Measurements from ENCODE around the gene DMAP1.

The DMAP1 gene

DNA sequence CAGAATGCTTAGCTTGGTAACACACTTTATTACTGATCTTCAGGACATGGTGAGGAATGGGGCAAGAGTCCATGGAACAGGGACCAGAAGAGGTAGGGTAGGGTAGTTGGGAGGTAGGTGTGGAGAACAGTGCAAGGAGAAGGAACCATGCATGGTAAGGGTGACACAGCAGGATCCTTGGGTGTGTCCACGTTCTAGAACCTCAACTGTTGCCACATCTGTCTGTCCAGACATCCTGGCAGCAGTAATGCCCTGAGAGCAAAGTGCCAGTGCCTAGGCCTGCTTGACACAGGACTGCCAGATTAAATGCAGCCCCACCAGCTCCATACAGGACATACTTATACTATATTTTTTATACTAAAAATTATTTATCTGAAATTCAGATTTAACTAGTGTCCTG is 13.9 kb downstream of the DMAP1 start:
- no peak for DNase-seq

- DNase-seq, result no peak
These were observed 14.9 kb downstream of the DMAP1 start for GRCh38 chr1:44228218-44228617.

- no peak for DNase-seq
These were observed 16.3 kb downstream of the DMAP1 start for GRCh38 chr1:44229435-44230167.

DNA sequence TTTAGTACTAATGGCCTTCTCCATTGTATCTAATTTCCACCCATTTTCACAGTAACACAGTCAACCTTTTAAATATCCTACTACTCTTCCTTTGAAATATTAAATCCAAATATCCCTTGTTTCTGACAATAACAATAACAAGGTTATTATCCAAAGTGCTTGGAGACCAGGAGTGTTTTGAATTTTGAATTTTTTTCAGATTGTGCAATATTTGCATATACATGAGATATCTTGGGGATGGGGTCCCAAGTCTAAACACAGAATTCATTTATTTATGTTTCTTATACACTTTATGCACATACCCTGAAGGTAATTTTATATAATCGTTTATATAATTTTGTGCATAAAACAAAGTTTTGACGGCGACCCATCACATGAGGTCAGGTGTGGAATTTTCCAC is 17.5 kb downstream of the DMAP1 start:
- DNase-seq, result no peak

- DNase-seq, result no peak
These were observed 20.3 kb downstream of the DMAP1 start for GRCh38 chr1:44233593-44233992.

DNA sequence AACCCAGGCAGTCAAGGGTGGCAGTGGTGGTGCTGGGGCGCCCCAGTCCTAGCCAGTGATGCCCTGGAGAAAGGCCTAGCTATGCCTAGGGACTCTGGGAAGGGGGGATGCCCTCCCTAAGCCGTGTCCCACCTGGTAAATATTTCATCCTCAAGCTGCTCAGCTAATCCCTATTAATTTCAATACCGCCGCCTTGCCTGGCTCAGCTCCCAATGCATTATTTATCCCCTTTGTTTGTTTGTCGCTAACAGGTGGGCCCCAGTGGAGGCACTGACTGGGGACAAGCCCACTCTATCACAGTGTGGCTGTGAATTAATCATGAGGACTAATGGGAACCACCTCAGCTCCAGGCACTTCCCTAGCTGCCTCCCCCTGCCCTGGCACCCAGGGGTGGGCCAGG is 22.5 kb downstream of the DMAP1 start:
- DNase-seq, result no peak

- DNase-seq, result no peak
These were observed 23.4 kb downstream of the DMAP1 start for GRCh38 chr1:44236490-44237272.

DNA sequence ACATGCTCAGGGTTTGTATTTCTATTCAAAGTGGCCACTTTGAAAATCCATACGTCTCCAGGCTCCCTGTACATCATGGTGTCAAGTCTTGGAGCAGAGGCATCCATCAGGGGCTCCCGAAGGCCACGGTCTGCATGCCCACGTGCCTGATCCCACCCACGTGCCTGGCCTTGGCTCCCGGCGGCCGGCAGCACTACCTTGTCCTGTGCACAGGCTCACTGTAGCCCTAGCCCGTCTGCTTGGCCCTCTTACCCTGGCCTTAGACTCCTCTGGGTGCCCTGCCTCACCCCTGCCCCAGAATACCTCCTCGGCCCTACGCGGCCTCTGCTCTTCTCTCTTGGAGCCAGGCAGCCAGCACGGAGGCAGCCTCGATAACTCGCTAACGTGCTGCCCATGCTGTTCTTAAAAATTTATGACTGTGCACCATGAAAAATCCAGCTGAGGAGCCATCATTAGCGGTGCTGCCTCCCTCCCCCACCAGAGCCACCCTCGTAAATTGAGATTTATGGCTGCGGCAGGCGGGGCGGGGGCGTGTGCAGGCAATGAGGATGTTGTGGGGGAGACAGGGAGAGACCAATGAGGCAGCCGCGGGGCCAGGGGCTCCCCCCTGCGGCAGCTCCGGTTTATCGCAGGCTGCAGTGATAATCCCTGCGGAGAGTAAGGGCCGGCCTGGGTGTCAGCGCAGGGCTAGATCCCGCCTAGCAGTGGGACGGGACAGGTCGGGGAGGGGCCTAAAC is 24.6 kb downstream of the DMAP1 start:
- peak in 11 of 56 donors; percentile 8 to 44 (median 26) for DNase-seq

DNA sequence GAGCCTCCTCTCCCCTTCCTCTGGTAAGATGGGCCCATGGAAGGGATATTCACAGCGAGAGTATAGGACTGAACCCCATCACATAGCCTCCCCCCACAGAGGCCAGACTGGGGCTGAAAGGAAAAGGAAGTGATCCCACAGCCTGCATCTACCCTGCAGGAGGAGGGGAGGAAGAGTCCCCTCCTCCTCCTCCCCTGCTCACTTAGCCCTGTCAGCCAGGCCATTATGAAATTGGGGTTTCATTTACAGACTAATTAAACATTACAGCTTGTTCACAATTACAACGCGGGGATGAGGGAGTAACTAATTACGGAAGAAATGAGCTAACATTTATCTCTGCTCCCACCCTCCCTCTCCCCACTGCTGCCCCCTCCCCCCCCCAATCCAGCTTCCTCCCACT is 25.4 kb downstream of the DMAP1 start:
- DNase-seq, result no peak

- peak in 19 of 56 donors; percentile 35 to 77 (median 55) for DNase-seq
These were observed 26.2 kb downstream of the DMAP1 start for GRCh38 chr1:44239331-44239960.

- peak in 23 of 56 donors; percentile 10 to 77 (median 51) for DNase-seq
These were observed 26.7 kb downstream of the DMAP1 start for GRCh38 chr1:44239961-44240371.

DNA sequence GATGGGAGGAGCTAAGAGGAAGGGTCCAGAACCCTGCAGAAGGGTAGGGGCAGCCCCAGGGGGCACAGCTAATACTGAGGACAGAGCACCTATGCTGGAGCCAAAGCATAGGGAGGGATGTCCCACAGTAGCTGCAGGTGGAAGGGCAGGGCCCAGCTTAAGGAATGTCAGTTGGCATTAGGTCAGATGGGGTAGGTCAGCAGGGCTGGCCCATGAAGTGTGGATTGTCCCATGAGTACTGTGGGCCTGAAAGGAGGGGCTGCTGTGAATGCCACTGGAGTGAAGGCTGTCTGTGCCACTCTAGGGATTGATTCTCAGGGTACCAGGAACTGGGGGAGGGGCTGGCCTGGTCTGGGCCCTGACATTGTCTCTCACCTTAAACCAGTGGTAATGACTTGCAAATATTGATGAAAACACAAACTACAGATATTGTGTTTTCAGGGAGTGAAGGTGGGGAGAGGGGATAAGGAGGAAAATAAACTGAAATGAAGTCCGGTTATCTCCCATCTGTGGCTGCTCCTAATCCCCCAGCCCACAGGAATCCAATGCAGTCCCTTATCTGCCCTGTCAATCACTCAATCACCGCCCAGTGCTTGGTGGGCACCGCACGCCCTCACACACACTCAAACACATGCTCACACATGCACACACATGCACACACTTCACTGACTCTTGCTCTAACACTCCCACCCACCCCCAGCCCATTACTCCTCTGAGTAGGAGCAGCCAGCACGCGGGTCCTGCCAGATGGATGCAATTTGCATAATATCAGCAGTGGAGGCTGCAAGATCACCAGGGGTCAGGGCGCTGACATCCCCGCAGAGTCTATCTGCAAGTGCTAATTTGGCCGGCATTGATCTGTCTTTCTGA is 27.8 kb downstream of the DMAP1 start:
- DNase-seq, result no peak

GRCh38 chr1:44242746-44243145 is 29.5 kb downstream of the DMAP1 start:
- peak in 5 of 56 donors; percentile 14 to 31 (median 23) for DNase-seq

- DNase-seq, result no peak
These were observed 30.7 kb downstream of the DMAP1 start for GRCh38 chr1:44243782-44244495.

DNA sequence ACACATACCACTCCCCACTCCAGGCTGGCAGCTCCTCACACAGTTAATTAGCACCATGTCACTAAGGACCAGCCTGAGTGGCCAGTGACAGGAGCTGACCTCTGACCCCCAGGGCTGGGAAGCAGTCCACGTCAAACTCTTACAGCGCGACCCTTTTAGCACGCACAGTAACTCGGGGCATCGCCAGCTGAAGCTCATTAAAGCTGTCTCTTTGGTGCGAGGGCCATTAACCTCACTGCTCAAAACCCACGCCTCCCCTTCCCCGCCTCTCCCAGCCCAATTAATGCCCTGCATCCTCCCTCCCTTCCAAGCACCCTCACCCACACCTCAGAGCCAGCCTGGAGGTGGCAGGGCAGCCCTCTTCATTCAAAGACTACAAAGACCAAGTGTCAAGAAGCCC is 31.7 kb downstream of the DMAP1 start:
- DNase-seq, result peak in 5 of 56 donors; percentile 20 to 43 (median 34)

- no peak for DNase-seq
These were observed 33.5 kb downstream of the DMAP1 start for GRCh38 chr1:44246806-44247205.

GRCh38 chr1:44249543-44249942 is 36.3 kb downstream of the DMAP1 start:
- peak in 8 of 56 donors; percentile 16 to 47 (median 34) for DNase-seq

DNA sequence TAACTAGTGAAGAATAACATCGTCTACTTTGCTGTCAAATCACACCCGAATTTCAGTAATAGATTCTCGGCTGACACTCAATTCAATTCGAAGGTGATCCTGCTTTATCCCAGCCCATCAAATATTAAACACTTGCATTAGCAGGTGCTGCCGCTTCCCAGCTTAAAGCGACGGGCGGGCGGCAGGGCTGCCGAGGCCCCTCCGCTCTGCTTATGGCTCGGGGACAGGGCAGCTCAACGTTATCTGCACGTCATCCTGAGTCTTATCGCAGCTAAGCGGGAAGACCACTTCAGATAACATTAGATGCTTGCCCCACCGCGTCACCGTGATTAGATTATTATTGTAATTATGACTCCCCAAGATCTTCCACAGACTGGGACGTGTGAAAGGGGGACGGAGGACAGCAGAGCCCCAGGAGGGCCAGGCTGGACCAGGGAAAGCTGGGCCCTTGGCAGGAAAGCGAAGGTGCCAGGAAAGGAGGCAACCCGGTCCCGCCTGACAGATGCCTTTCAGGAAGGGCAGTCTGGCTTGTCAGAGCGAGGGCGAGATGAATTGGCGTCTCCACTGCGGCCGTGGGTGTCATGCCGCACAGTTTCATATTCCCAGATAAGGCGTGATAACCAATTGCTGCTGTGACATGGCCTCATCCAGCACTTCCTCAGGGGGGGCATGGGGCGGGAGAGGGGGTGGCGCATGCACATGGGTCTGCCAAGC is 37.0 kb downstream of the DMAP1 start:
- no peak for DNase-seq

- no peak for DNase-seq
These were observed 38.2 kb downstream of the DMAP1 start for GRCh38 chr1:44251486-44251885.

Measured in amygdala (tissue), 56 donors.